Mesodermal cell (in vitro differentiated cells): ENCODE results near the gene MKNK2.

Experiments
- H3K27ac ChIP-seq: 2 replicates; pipeline ENCODE4 v1.7.0; 2013; ENCODE audit warnings: mild to moderate bottlenecking, low read depth, low read length, moderate library complexity; ENCODE audit not compliant: severe bottlenecking
- H3K36me3 ChIP-seq: 2 replicates; pipeline ENCODE4 v1.7.1; 2013; ENCODE audit warnings: mild to moderate bottlenecking, low read length, moderate library complexity; ENCODE audit not compliant: control insufficient read depth, insufficient read depth
- H3K4me1 ChIP-seq: one replicate; pipeline ENCODE4 v1.7.1; 2013; ENCODE audit warnings: mild to moderate bottlenecking, low read length; ENCODE audit not compliant: insufficient read depth, control insufficient read depth, poor library complexity, severe bottlenecking
- H3K4me3 ChIP-seq: 2 replicates; pipeline ENCODE4 v1.7.0; 2013; ENCODE audit warnings: low read length, control low read depth, mild to moderate bottlenecking; ENCODE audit not compliant: insufficient read depth, poor library complexity, severe bottlenecking; ENCODE audit errors: extremely low read depth
- H3K9me3 ChIP-seq: 2 replicates; pipeline ENCODE4 v1.7.1; 2013; ENCODE audit warnings: mild to moderate bottlenecking, low read length, moderate library complexity; ENCODE audit not compliant: control insufficient read depth
- WGBS, 2 experiments: methylation state at CpG; one replicate each; pipeline ENCODE4 v1.1.5; 2013; ENCODE audit warnings: missing lambda C conversion rate in 2 of 2; ENCODE audit not compliant: insufficient coverage in 2 of 2; 5-methylcytosine and 5-hydroxymethylcytosine counted together

MKNK2 gene

GRCh38 chr19:2033115-2033824, 17.8 kb downstream of the MKNK2 start:
- no peak overlapping the region for H3K27ac ChIP-seq
- peaks cover 9% of the 10 kb centered on the region for H3K9me3 ChIP-seq
- no peak overlapping the region for H3K4me3 ChIP-seq
- H3K4me1 ChIP-seq = peaks cover 8% of the 10 kb centered on the region
- peaks cover 2% of the 10 kb centered on the region for H3K36me3 ChIP-seq
- 87 to 100% methylated on average over 3 to 5 of the region's 6 CpGs for WGBS, 2 experiments

DNA sequence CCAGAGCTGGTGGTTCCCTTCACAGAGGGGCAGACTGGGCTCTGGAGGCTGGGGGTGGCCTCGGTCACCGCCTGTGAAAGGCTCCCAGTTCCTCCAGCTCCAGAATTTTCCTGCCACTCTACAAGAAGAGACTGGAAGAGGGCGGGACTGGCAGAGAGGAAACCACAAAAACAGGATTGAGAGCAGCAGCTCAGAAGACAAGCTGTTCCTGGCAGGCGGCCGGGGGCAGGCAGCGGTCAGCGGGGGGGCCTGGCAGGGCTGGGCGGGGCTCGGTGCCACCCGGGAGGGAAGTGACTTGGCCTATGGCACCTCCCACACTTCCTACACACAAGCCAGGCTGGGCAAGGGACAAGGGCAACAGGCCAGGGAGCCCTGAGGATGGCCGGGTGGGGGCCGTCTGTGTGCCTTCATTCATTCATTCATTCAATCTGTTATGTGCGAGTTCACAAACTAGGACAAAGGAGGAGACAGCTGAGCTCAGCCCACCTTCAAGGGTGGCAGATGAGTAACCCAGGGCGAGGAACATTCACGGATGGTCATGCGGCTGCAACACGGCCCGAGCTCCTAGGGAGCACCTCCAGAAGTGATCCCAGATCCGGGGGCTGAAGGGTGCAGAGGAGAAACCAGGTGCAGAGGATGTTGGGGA, 18.6 kb downstream of the MKNK2 start:
- Histone ChIP-seq H3K4me1 (peaks cover 5% of the 10 kb centered on the region), H3K27ac (peak overlapping the region; percentile 8), H3K9me3 (peaks cover 9% of the 10 kb centered on the region), H3K4me3 (no peak overlapping the region), H3K36me3 (no peaks in the 10 kb centered on the region)
- 54 to 69% methylated on average over 13 to 19 of the region's 19 CpGs for WGBS, 2 experiments

DNA sequence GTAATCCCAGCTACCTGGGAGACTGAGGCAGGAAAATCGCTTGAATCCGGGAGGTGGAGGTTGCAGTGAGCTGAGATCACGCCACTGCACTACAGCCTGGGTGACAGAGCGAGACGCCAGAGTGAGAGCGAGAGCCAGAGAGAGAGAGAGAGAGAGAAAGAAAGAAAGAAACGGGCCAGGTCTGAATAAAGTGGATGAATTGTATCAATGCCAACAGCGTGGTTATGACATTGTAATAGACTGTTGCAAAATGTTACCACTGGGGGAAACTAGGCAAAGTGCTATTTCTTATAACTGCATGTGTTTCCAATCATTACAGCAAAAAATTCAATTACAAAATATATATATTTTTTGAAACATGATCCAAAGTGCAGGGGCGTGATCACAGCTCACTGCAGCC, 23.7 kb downstream of the MKNK2 start:
- H3K36me3 ChIP-seq = no peaks in the 10 kb centered on the region
- peaks cover under 1% of the 10 kb centered on the region for H3K4me1 ChIP-seq
- no peak overlapping the region for H3K27ac ChIP-seq
- WGBS, 2 experiments = 91 to 92% methylated on average over 7 of the region's 9 CpGs
- H3K9me3 ChIP-seq = no peaks in the 10 kb centered on the region
- no peak overlapping the region for H3K4me3 ChIP-seq

DNA sequence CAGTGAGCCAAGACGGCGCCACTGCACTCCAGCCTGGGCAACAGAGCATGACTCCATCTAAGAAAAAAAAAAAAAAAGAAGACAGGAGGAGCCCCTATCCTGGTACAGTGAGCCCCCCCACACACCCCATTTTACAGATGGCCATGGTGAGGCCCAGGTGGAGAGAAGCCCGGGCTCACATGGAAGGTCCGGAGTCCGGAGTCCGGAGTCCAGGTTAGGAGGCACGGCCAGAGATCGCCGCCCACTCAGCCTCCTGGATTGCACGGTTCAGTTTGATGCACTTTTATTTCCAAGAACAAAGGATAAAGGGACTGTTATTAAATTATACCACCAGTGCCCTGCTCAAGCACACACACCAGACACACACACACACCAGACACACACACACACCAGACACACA, 24.3 kb downstream of the MKNK2 start:
- Histone ChIP-seq H3K4me3 (no peak overlapping the region), H3K36me3 (no peaks in the 10 kb centered on the region), H3K4me1 (no peaks in the 10 kb centered on the region), H3K27ac (no peak overlapping the region), H3K9me3 (no peaks in the 10 kb centered on the region)
- WGBS, 2 experiments = 82 to 97% methylated on average over 8 to 10 of the region's 10 CpGs

DNA sequence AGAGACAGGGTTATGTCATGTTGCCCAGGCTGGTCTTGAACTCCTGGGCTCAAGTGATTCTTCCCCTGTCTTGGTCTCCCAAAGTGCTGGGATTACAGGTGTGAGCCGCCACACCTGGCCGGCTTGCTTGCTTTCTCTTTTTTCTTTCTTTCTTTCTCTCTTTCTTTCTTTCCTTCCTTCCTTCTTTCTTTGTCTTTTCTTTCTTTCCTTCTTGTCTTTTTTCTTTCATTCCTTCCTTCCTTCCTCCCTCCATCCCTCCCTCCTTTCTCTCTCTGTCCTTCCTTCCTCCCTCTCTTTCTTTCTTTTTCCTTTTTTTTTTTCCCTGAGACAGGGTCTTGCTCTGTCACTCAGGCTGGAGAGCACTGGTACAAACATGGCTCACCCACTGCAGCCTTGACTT, 28.8 kb downstream of the MKNK2 start:
- no peak overlapping the region for H3K4me3 ChIP-seq
- H3K36me3 ChIP-seq = no peaks in the 10 kb centered on the region
- H3K27ac ChIP-seq = no peak overlapping the region
- WGBS, 2 experiments = 93 to 95% methylated on average over 2 of the region's 2 CpGs
- no peaks in the 10 kb centered on the region for H3K9me3 ChIP-seq
- no peaks in the 10 kb centered on the region for H3K4me1 ChIP-seq

- Histone ChIP-seq H3K36me3 (no peaks in the 10 kb centered on the region), H3K4me1 (no peaks in the 10 kb centered on the region), H3K27ac (no peak overlapping the region), H3K4me3 (no peak overlapping the region), H3K9me3 (no peaks in the 10 kb centered on the region)
- WGBS, 2 experiments = 70 to 79% methylated on average over 2 to 3 of the region's 4 CpGs
Measured at GRCh38 chr19:2021453-2022140, 29.4 kb downstream of the MKNK2 start.

- 96 to 100% methylated on average over 9 of the region's 13 CpGs for WGBS, 2 experiments
- Histone ChIP-seq H3K9me3 (no peaks in the 10 kb centered on the region), H3K4me1 (peaks cover 9% of the 10 kb centered on the region), H3K27ac (no peak overlapping the region), H3K4me3 (no peak overlapping the region), H3K36me3 (no peaks in the 10 kb centered on the region)
Measured at GRCh38 chr19:2018752-2019151, 32.3 kb downstream of the MKNK2 start.

DNA sequence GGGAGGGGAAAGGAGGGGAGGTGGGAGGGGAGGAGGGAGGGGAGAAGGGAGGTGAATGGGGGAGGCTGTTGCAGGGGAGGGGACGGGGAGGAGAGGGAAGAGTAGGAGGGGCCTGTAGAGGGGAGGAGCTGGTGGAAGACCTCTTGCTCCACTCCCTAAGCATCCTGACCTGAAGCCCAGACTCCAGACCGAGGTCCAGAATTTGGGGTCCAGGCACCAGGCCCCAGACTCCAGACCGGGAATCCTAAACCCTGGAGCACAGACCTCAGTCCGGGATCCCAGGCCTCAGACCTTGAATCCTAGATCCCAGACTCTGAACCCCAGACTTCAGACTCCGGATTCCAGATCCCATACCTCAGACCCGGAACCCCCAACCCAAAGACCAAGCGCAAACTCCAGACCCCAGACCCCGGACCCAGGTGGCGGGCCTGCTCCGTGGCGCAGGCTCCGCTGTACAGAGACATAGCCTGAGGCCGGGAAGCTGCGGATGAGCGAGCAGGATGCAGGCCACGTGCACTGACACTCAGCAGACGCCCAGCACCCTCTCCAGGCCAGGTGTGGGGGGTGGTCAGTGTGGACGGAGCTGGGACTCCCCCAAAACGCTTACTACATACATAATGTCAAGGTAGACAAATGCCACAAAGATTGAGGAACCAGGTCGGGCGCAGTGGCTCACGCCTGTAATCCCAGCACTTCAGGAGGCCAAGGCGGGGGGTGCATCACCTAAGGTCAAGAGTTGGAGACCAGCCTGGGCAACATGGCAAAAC, 34.8 kb downstream of the MKNK2 start:
- peak overlapping the region; percentile 21 for H3K4me3 ChIP-seq
- no peak overlapping the region for H3K27ac ChIP-seq

DNA sequence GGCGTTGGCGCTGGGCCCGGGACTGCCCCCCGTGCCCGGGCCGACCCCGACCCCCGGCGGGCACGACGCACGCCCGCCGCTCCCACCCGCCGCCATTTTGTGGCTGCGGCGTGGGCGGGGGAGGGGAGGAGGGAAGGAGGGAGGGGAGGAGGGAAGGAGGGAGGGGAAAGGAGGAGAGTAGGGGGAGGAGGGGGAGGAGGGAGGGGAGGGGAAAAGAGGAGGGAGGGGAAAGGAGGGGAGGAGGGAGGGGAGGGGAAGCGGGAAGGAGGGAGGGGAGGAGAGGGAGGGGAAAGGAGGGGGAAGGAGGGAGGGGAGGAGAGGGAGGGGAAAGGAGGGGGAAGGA, 35.5 kb downstream of the MKNK2 start, which contains the start of gene BTBD2:
Gene BTBD2 (minus strand): TSS at position 107 of the 343 bp plus-strand sequence. CDS start 11 bp downstream, at position 96.
- H3K4me3 ChIP-seq = peak within 1 kb of the TSS; percentile 55
- WGBS, 2 experiments = no CpG with 5 or more reads among the region's 20 CpGs
- no peak within 1 kb of the TSS for H3K27ac ChIP-seq
- H3K36me3 ChIP-seq = peaks cover 22% of the 10 kb centered on the region
- no peaks in the 10 kb centered on the region for H3K9me3 ChIP-seq
- peaks cover 9% of the 10 kb centered on the region for H3K4me1 ChIP-seq

More for the DNA sequence above, 34.8 kb downstream of the MKNK2 start:
- H3K9me3 ChIP-seq = no peaks in the 10 kb centered on the region
- H3K36me3 ChIP-seq = peaks cover 19% of the 10 kb centered on the region
- 83 to 88% methylated on average over 14 to 17 of the region's 23 CpGs for WGBS, 2 experiments
- peaks cover 9% of the 10 kb centered on the region for H3K4me1 ChIP-seq

- Histone ChIP-seq H3K9me3 (no peaks in the 10 kb centered on the region), H3K4me1 (peaks cover 9% of the 10 kb centered on the region), H3K4me3 (peak overlapping the region; percentile 55), H3K36me3 (peaks cover 22% of the 10 kb centered on the region), H3K27ac (no peak overlapping the region)
- WGBS, 2 experiments = 19 to 21% methylated on average over 40 to 49 of the region's 74 CpGs
Measured at GRCh38 chr19:2014731-2015607, 36.1 kb downstream of the MKNK2 start.
